Ectodermal cell (in vitro differentiated cells): ENCODE measurements around the gene OR5A2.
"Not testable (repeated sequence)": the region's sequence is repeated elsewhere in the genome, so short reads cannot be mapped to it uniquely, and the experiment has no call there.

ENCODE experiments used
- H3K27ac ChIP-seq: 2 replicates; pipeline ENCODE4 v1.7.0; 2013; ENCODE audit warnings: mild to moderate bottlenecking, low read depth, low read length; ENCODE audit not compliant: insufficient read depth, poor library complexity, severe bottlenecking
- H3K27me3 ChIP-seq: 2 replicates; pipeline ENCODE4 v1.7.0; 2013; ENCODE audit warnings: mild to moderate bottlenecking, low read length; ENCODE audit not compliant: insufficient read depth, control insufficient read depth, poor library complexity, severe bottlenecking
- H3K36me3 ChIP-seq: one replicate; pipeline ENCODE4 v1.7.0; 2013; ENCODE audit warnings: low read length; ENCODE audit not compliant: control insufficient read depth, insufficient read depth
- H3K4me1 ChIP-seq: one replicate; pipeline ENCODE4 v1.7.0; 2013; ENCODE audit warnings: low read length; ENCODE audit not compliant: control insufficient read depth, insufficient read depth
- H3K4me3 ChIP-seq: 2 replicates; pipeline ENCODE4 v1.7.0; 2013; ENCODE audit warnings: low read depth, low read length, control low read depth; ENCODE audit not compliant: insufficient read depth
- H3K9me3 ChIP-seq: 2 replicates; pipeline ENCODE4 v1.7.0; 2013; ENCODE audit warnings: mild to moderate bottlenecking, low read length, moderate library complexity; ENCODE audit not compliant: control insufficient read depth
- WGBS, 2 experiments: methylation state at CpG; one replicate each; pipeline ENCODE4 v1.1.7; 2013; ENCODE audit warnings: missing lambda C conversion rate in 2 of 2; 5-methylcytosine and 5-hydroxymethylcytosine counted together

Gene OR5A2

DNA sequence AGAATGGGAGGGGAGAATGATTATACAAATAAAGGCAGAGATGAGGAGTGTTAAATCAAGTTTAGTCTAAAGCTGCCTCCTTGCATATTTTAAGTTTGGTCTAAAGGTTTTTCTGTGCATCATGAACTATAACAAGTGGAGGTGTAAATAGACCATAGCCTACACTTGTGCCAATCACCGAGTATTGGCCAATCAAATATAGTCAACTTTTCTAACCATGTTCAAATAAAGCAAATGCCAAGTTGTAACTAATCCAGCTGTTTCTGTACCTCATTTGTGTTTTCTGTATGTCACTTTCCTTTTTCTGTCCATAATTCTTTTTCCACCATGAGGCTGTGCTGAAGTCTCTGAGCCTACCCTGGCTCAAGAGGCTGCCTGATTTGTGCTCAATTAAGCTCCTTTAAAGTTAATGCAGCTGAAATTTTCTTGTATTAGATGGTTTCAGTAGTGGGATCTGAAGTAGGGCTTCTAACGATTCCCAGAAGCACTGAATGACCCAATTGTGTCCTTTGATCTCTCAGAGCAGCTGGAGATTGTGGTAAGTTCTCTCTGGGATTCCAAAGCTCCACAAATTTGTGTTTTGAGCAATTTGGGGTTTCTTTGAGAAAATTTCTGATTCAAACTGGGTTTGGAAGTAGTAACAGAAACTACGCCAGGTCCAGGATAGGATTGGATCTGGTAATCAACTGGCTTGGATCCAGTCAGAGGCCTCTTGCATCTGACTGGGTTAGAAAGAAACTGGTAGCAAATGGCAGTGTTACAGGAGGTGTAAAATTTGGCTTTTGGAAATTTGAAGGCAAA, 25.6 kb downstream of the OR5A2 start:
- no peaks in the 10 kb centered on the region for H3K36me3 ChIP-seq
- H3K27ac ChIP-seq = no peak overlapping the region
- H3K9me3 ChIP-seq = peaks cover 3% of the 10 kb centered on the region
- 86 to 90% methylated on average over 3 of the region's 3 CpGs for WGBS, 2 experiments
- H3K27me3 ChIP-seq = no peaks in the 10 kb centered on the region
- H3K4me3 ChIP-seq = no peak overlapping the region
- H3K4me1 ChIP-seq = no peaks in the 10 kb centered on the region

DNA sequence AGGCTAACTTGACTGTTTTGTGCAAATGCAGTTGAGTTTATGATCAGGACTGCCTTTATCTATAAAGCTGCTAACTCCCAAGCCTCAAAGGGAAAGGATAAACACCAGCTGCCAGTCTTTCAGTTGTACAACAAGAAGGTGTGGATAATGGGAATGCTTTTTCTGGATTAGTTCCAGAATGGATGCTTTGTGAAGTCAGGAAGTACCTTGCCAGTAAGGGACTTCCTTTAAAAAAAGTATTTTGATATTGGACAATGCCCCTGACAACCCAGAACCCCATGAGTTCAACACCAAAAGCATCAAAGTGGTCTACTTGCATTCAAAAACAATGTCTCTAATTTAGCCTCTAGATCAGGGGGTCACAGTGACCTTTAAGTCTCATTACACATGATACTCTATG, 32.0 kb downstream of the OR5A2 start:
- Histone ChIP-seq H3K27me3 (no peaks in the 10 kb centered on the region), H3K36me3 (no peaks in the 10 kb centered on the region), H3K9me3 (no peaks in the 10 kb centered on the region), H3K4me1 (no peaks in the 10 kb centered on the region), H3K27ac (no peak overlapping the region), H3K4me3 (no peak overlapping the region)

DNA sequence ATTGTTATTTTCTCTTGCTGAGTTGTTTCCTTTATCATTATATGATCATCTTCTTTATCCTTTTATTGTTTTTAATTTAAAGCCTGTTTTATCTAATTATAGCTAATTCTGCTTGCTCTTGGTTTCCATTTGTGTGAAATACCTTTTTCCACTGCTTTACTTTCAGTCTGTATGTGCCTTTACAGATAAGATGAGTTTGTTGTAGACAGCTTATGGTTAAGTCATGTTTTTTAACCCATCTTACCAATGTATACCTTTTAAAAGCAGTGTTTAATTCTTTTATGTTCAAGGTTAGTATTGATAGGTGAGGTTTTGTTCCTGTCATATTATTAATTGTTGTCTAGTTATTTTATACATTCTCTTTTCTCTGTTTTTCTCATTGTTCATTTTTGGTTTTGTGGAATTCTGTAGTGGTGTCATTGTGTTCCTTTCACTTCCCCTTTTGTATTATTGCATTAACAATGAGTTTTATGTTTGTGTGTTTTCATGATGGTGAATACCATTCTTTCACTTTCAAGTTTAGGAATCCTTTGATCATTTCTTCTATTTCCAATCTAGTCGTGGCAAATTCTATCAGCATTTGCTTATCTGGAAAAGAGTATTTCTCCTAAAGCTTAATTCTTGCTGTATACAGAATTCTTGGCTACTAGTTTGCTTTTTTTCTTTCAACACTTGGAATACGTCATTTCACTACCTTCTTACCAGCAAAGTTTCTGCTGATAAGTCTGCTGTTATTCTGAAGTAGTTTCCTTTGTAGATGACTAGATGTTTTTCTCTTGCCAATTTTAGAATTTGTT, 45.8 kb downstream of the OR5A2 start:
- Histone ChIP-seq H3K9me3 (no peaks in the 10 kb centered on the region), H3K27me3 (no peaks in the 10 kb centered on the region), H3K4me3 (no peak overlapping the region), H3K36me3 (no peaks in the 10 kb centered on the region), H3K4me1 (no peaks in the 10 kb centered on the region), H3K27ac (no peak overlapping the region)
- WGBS, 2 experiments = 56 to 69% methylated on average over 2 of the region's 2 CpGs

DNA sequence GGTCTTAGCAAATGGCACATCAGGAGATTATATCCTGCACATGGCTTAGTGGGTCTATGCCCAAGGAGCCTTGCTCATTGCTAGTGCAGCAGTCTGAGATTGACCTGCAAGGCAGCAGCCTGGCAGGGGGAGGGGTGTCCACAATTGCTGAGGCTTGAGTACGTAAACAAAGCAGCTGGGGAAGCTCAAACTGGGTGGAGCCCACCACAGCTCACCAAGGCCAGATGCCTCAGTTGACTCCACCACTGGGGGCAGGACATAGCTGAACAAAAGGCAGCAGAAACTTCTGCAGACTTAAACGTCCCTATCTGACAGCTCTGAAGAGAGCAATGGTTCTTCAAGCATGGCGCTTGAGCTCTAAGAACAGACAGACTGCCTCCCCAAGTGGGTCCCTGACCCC, 53.9 kb downstream of the OR5A2 start:
- not testable (repeated sequence) for H3K27me3 ChIP-seq, H3K9me3 ChIP-seq, H3K4me3 ChIP-seq, H3K27ac ChIP-seq, H3K4me1 ChIP-seq, H3K36me3 ChIP-seq
- 65 to 69% methylated on average over 3 of the region's 3 CpGs for WGBS, 2 experiments

DNA sequence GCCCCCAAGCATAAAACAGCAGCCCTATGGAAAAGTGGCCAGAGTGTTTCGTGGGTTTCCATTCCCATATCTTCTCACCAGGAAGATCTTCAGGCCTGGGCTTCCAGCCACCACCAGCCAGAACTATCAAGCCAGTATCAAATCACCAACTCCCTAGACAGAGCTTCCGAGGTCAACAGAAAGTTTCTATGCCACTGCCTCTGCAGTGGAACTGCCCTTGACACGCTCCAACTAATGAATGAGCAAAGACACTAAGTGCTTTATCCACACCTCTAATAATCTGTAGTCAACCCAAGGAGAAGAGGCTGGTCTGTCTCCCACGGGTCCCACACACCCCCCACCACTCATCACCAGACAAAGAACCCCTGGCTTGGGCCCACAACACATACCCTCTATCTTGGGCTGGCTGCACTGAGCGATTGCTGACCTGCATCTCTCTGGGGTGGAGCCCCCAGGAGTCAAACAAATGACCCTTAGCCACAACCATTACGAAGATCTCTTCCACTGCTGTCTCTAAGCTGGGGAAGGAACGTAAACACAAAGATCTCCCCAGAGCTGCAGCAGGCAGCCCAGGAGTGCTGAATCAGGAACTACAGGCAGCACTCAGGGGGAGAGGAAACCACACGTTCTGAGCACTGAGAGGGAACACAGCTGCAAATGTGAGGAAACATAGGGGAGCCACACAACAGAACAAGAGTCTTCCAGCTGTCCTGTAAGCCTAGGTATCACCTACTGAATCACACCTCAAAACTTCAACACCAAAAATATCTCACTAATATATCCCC, 57.8 kb downstream of the OR5A2 start:
- Histone ChIP-seq H3K9me3 (no peaks in the 10 kb centered on the region), H3K36me3 (no peaks in the 10 kb centered on the region), H3K4me3 (no peak overlapping the region), H3K27me3 (no peaks in the 10 kb centered on the region), H3K27ac (no peak overlapping the region), H3K4me1 (no peaks in the 10 kb centered on the region)
- WGBS, 2 experiments = 72 to 78% methylated on average over 8 of the region's 8 CpGs
